NCI-H2029 (cell line): ENCODE results near the gene CLIC4.
A peak's percentile ranks its signal among the peaks of the same experiment; 100 is the strongest.
"Not testable (repeated sequence)": the region's sequence is repeated elsewhere in the genome, so short reads cannot be mapped to it uniquely, and the experiment has no call there.

Source experiments
- DNase-seq: peaks from one replicate; lab custom pipeline; 2025; lab: John Stamatoyannopoulos, UW

Gene CLIC4

GRCh38 chr1:24811494-24811893 is 66.2 kb downstream of the CLIC4 start:
- DNase-seq, result not testable (repeated sequence)

GRCh38 chr1:24820221-24820620 is 75.0 kb downstream of the CLIC4 start:
- DNase-seq, result not testable (repeated sequence)

GRCh38 chr1:24822887-24823286 is 77.6 kb downstream of the CLIC4 start:
- DNase-seq, result no peak

GRCh38 chr1:24823486-24823885 is 78.2 kb downstream of the CLIC4 start:
- DNase-seq, result not testable (repeated sequence)

- no peak for DNase-seq
Observed at GRCh38 chr1:24825174-24825573, 79.9 kb downstream of the CLIC4 start.

- DNase-seq, result no peak
Observed at GRCh38 chr1:24826510-24826909, 81.3 kb downstream of the CLIC4 start.

- DNase-seq, result no peak
Observed at GRCh38 chr1:24827379-24828135, 82.3 kb downstream of the CLIC4 start.

GRCh38 chr1:24828183-24828886 is 83.1 kb downstream of the CLIC4 start:
- DNase-seq, result peak; percentile 16

- no peak for DNase-seq
Observed at GRCh38 chr1:24828887-24829192, 83.6 kb downstream of the CLIC4 start.

- DNase-seq, result peak; percentile 37
Observed at GRCh38 chr1:24830680-24831272, 85.5 kb downstream of the CLIC4 start.

- DNase-seq, result no peak
Observed at GRCh38 chr1:24841593-24841992, 96.3 kb downstream of the CLIC4 start.

- no peak for DNase-seq
Observed at GRCh38 chr1:24846671-24847070, 101.4 kb downstream of the CLIC4 start.

- DNase-seq, result peak; percentile 74
Observed at GRCh38 chr1:24847995-24848881, 103.0 kb downstream of the CLIC4 start.

- DNase-seq, result no peak
Observed at GRCh38 chr1:24849672-24850295, 104.5 kb downstream of the CLIC4 start.

GRCh38 chr1:24850328-24850920 is 105.2 kb downstream of the CLIC4 start:
- no peak for DNase-seq

GRCh38 chr1:24853649-24854048 is 108.4 kb downstream of the CLIC4 start:
- DNase-seq, result no peak

GRCh38 chr1:24855474-24855873 is 110.2 kb downstream of the CLIC4 start:
- DNase-seq, result no peak

- no peak for DNase-seq
Observed at GRCh38 chr1:24856787-24857506, 111.7 kb downstream of the CLIC4 start.

- no peak for DNase-seq
Observed at GRCh38 chr1:24857507-24858133, 112.4 kb downstream of the CLIC4 start.

- no peak for DNase-seq
Observed at GRCh38 chr1:24858277-24858676, 113.0 kb downstream of the CLIC4 start.
